ENCODE results near the gene AKT1S1.

DNA sequence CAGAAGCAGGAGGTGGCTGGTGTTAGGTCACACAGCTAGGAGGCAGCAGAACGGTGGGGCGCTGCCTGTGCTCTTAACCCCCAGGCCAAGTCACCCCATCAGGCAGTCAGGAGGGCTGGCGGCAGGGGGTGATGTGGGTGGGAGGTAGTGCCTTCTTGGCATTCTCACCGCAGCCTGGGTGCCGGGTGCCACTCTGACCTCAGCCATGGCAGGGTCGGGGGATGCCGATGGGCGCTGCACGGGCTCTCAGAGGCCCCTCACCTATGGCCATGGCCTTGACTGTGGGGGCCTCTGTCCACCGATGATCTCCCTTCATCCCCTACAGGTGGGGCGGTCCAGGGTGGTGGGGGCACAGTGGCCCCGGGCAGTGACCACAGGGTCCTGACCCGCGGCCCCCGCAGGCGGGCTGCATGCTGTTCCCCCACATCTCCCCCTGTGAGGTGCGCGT lies 20.6 kb downstream of the AKT1S1 start:
- TF ChIP-seq EZH2 (IDR thresholded peaks at IDR 0.05; ENCODE audit: insufficient read depth, low read length), result no peak
- TF ChIP-seq, protein P1, sequence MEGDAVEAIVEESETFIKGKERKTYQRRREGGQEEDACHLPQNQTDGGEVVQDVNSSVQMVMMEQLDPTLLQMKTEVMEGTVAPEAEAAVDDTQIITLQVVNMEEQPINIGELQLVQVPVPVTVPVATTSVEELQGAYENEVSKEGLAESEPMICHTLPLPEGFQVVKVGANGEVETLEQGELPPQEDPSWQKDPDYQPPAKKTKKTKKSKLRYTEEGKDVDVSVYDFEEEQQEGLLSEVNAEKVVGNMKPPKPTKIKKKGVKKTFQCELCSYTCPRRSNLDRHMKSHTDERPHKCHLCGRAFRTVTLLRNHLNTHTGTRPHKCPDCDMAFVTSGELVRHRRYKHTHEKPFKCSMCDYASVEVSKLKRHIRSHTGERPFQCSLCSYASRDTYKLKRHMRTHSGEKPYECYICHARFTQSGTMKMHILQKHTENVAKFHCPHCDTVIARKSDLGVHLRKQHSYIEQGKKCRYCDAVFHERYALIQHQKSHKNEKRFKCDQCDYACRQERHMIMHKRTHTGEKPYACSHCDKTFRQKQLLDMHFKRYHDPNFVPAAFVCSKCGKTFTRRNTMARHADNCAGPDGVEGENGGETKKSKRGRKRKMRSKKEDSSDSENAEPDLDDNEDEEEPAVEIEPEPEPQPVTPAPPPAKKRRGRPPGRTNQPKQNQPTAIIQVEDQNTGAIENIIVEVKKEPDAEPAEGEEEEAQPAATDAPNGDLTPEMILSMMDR (IDR thresholded peaks at IDR 0.05; ENCODE audit: insufficient read depth, low read depth, low read length), result no peak
